Transverse colon (tissue), 4 donors: ENCODE results near the gene MTA2. TPM values are rescaled to one million over a fixed set of nuclear protein-coding genes. Genes with fewer than 3 reads are reported as not detected.

Experiments used
- DNase-seq: peaks from one replicate; pipeline ENCODE4 v3.0.0-alpha.2; 2019
- H3K27ac ChIP-seq, 4 donors: fragments of 200-600 bp; sonication (generic); 2 replicates each; pipeline ENCODE4 v1.5.1; 2016 to 2018; ENCODE audit warnings: inconsistent platforms in 4 of 4
- H3K27me3 ChIP-seq: fragments of 200-600 bp; sonication (generic); 2 replicates; pipeline ENCODE4 v1.5.1; 2017; ENCODE audit warnings: inconsistent platforms
- H3K36me3 ChIP-seq, 4 donors: fragments of 200-600 bp; sonication (generic); 2 replicates each; pipeline ENCODE4 v1.5.1; 2017 to 2019; ENCODE audit warnings: inconsistent platforms in 4 of 4
- H3K4me1 ChIP-seq, 4 donors: fragments of 200-600 bp; sonication (generic); 2 replicates each; pipeline ENCODE4 v1.5.1; 2017 to 2020; ENCODE audit warnings: inconsistent platforms in 4 of 4
- H3K4me3 ChIP-seq, 4 donors: fragments of 200-600 bp; sonication (generic); 1 replicate in 1 of 4; 2 replicates in 3 of 4; pipeline versions ENCODE4 v1.5.1 to v1.6.1; 2017 to 2019; ENCODE audit warnings: inconsistent platforms in 4 of 4
- H3K9me3 ChIP-seq, 2 donors: fragments of 200-600 bp; sonication (generic); 2 replicates each; pipeline ENCODE4 v1.5.1; 2017 to 2019; ENCODE audit warnings: inconsistent platforms in 2 of 2
- CTCF ChIP-seq, 5 experiments: fragments of 200-600 bp in 3 of 5; fragments of 450-650 bp in 2 of 5; sonication (generic) in 3 of 5; IDR thresholded peaks; 1 replicate in 2 of 5; 2 replicates in 3 of 5; pipeline ENCODE4 v1.5.1; 2016 to 2017; ENCODE audit warnings: antibody characterized with exemption in 5 of 5, inconsistent platforms in 3 of 5, mild to moderate bottlenecking in 2 of 5, moderate library complexity in 1 of 5
- EP300 ChIP-seq: sonication (generic); formaldehyde crosslinking; IDR thresholded peaks from one replicate; pipeline ENCODE4 v1.6.1; 2017; ENCODE audit warnings: antibody characterized with exemption, low read depth
- POLR2A ChIP-seq: fragments of 450-650 bp; IDR thresholded peaks from one replicate; pipeline ENCODE4 v1.6.1; 2016; ENCODE audit warnings: antibody characterized with exemption, mild to moderate bottlenecking, moderate library complexity
- POLR2AphosphoS5 ChIP-seq, 3 donors: sonication (generic); formaldehyde crosslinking; IDR thresholded peaks; one replicate each; pipeline ENCODE4 v1.6.1; 2016; ENCODE audit warnings: antibody characterized with exemption in 3 of 3
- WGBS, 2 donors: methylation state at CpG; one replicate each; pipeline ENCODE4 v1.1.5; 2018; ENCODE audit warnings: low coverage in 1 of 2; 5-methylcytosine and 5-hydroxymethylcytosine counted together
- in situ Hi-C, 4 donors: fragments of 200-750 bp; cut with MboI; loops; one replicate each; pipeline versions ENCODE4 v1.15.0 to v1.15.1; 2017; ENCODE audit warnings: low sequenced_read_pairs in 3 of 4, low pct_ligation_motif_present in 1 of 4, low pct_unique_long_range_greater_than_20kb in 1 of 4
- intact Hi-C: fragments of 100-400 bp; cut with DNase I; formaldehyde crosslinking; loops from one replicate; pipeline ENCODE4 v1.15.1; 2023; ENCODE audit warnings: low total_unique reads
- total RNA-seq, 4 donors: library from RNA; depleted of rRNA; stranded (reverse); fragments of >200 nt; gene quantifications; one replicate each; pipeline ENCODE4 v1.1.0, GENCODE V29; 2016

The MTA2 gene
- total RNA-seq, 4 donors from 2014 or later, result 42.0 to 80.1 (median 62.1) TPM

DNA sequence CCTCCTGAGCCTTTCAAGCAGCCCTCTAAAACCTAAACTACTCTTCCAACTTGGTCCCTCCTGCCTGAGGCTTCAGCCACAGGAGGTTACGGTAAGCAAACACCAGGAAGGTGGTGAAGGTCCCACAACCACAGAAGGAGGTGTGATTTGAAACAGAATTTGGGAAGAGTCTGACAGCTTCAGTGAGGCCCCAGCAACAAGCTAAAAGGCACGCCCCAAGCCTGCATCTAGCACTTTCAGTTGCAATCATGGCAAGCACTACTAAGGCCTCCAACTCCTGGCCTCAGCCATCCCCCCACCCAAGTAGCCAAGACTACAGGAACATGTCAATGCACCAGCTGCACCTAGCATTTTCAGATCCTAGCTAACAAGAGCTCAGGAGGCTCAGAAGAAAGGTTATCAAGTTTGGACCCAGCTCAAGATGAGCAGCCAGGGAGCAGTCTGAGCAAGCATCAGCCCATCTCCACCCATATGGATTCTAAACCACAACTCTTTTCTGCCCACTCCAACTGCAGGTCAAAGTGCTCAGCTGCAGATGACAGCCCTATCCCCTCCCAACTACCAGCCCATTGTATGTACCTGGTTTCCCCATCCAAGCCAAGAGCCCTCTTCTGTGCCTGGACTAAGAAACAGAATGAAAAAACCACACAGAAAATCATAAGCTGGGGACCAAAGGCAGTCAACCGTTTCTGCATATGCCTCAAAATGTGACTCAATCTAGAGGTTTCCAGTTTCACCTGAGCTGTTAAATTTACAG, 44.6 kb downstream of the MTA2 start:
- DNase-seq, result peak; percentile 58
- Histone ChIP-seq H3K4me1 (peaks cover 65 to 79% (median 72%) of the 10 kb centered on the region in 4 donors), H3K36me3 (peaks cover 0 to 16% (median 3%) of the 10 kb centered on the region in 4 donors), H3K4me3 (peak overlapping the region in 2 of 4 donors; percentile 0 to 6), H3K27me3 (no peaks in the 10 kb centered on the region), H3K27ac (peak overlapping the region; percentile 96 to 100 (median 97)), H3K9me3 (no peaks in the 10 kb centered on the region)
- intact Hi-C loops, result no loop called here
- in situ Hi-C loops, result loop anchor here in 2 of 4 donors (10.0 kb wide), 1 partner anchor 132 kb away; no protein-coding TSS in a partner anchor
- 0 to 33% methylated on average over 1 to 3 of the region's 3 CpGs for WGBS, 2 donors
- no peak for TF ChIP-seq CTCF (IDR thresholded peaks at IDR 0.05)
- TF ChIP-seq POLR2A, result peak; percentile 6
- no peak for TF ChIP-seq POLR2AphosphoS5 (IDR thresholded peaks at IDR 0.05)

DNA sequence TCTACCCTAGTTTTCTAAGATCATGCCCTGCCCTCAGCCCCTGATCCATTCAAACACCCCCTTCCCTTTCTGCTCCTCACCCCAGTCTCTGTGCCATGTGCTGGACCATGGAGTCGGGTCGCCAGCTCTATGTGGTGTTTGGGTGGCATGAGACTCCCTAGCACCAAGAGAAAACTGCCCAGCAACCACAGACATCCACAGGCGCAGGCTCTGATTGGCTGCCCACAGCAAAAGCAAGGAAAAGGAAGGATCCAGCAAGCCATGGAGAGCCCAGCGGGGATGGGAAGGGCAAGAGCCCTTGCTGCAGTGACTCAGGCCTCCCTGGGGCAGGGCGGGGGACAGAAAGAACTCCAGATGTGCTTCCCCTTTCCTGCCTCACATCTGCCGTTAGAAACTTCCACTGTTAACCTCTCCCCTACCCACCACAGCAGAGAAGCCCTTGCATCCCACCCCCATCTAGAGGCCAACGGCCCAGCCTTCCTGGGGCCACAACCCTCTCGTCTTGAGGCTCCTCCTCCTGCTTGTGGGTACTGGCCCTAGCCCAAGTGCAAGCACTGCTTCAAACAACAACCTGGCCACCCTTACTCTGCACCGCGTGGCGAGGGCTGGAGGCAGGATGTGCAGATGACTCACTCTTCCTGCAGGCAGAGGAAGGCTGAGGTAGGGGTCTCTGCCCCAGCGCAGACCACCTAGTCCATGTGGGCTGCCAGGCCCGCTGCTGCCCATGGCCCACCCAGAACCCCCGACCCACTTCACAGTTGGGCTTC, 45.4 kb downstream of the MTA2 start:
- H3K36me3 ChIP-seq, result peaks cover 0 to 11% (median 3%) of the 10 kb centered on the region in 4 donors
- peak overlapping the region; percentile 96 to 100 (median 97) for H3K27ac ChIP-seq
- no peaks in the 10 kb centered on the region for H3K9me3 ChIP-seq
- peaks cover 73 to 86% (median 79%) of the 10 kb centered on the region in 4 donors for H3K4me1 ChIP-seq
- DNase-seq, result peak; percentile 90
- in situ Hi-C loops, result loop anchor here in 2 of 4 donors (10.0 kb wide), 1 partner anchor 131 kb away; no protein-coding TSS in a partner anchor
- intact Hi-C loops, result no loop called here
- TF ChIP-seq POLR2AphosphoS5 (IDR thresholded peaks at IDR 0.05) (peak; percentile 61 to 77 (median 75)), POLR2A (peak; percentile 31), EP300 (no peak)
- no peaks in the 10 kb centered on the region for H3K27me3 ChIP-seq
- H3K4me3 ChIP-seq, result peak overlapping the region in 2 of 4 donors; percentile 0 to 6
- 3% methylated on average over 14 of the region's 14 CpGs; no CpG with 5 or more reads in 1 of the 2 donors for WGBS, 2 donors

- peak; percentile 74 for DNase-seq
- Histone ChIP-seq H3K27me3 (no peaks in the 10 kb centered on the region), H3K9me3 (no peaks in the 10 kb centered on the region), H3K4me3 (peak overlapping the region in 1 of 4 donors; percentile 6), H3K36me3 (peaks cover 0 to 11% (median 3%) of the 10 kb centered on the region in 4 donors), H3K4me1 (peaks cover 70 to 86% (median 80%) of the 10 kb centered on the region in 4 donors), H3K27ac (peak overlapping the region; percentile 96 to 100 (median 97))
- intact Hi-C loops, result no loop called here
- in situ Hi-C loops, result loop anchor here in 2 of 4 donors (10.0 kb wide), 1 partner anchor 131 kb away; no protein-coding TSS in a partner anchor
- WGBS, 2 donors, result 0 to 10% methylated on average over 2 to 4 of the region's 4 CpGs
- TF ChIP-seq POLR2A (no peak), POLR2AphosphoS5 (IDR thresholded peaks at IDR 0.05) (peak in 2 of 3 donors; percentile 9 to 38), CTCF (IDR thresholded peaks at IDR 0.05) (no peak), EP300 (no peak)
Measured at GRCh38 chr11:62555464-62556107, 46.1 kb downstream of the MTA2 start.

DNA sequence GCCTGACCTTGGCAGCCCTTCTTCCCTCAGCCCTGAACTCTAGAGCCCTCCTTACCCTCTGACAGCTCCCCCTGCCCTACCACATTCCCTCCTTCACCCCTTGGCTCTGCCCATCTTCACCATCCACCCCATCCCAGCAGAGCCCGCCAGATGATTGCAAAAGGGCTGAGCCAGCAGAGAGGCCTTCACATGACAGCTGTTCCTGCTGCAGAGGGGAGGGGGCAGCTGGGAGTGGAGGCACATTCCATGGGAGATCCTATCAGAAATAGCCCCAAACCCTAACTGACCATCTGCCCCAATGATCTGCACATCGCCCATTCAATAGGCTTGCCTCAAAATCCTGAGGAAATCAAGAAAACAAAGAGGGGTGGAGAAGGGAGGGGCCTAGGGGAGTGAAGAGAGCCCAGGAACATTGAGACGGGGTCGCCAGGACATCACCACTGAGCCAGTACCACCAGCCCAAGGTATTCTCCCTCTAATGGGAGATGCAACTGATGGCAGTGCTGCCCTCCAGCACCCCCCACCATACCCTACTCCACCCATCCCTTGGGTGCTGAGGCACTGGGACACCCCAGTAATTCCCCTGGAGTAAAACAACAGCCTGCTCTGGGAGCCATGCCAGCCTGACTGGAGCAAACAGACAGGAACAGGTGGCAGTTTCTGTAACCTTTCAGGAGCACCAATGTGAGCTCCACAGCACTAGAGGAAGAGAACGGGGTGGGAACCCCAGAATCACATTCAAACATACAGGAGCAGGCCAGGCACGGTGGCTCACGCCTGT, 47.1 kb downstream of the MTA2 start:
- intact Hi-C loops, result no loop called here
- H3K4me3 ChIP-seq, result no peak overlapping the region
- TF ChIP-seq CTCF (IDR thresholded peaks at IDR 0.05) (no peak), POLR2A (no peak), EP300 (no peak), POLR2AphosphoS5 (IDR thresholded peaks at IDR 0.05) (no peak)
- H3K36me3 ChIP-seq, result peaks cover 0 to 10% (median 3%) of the 10 kb centered on the region in 4 donors
- 40 to 45% methylated on average over 1 to 7 of the region's 7 CpGs for WGBS, 2 donors
- no peaks in the 10 kb centered on the region for H3K27me3 ChIP-seq
- H3K4me1 ChIP-seq, result peaks cover 67 to 86% (median 83%) of the 10 kb centered on the region in 4 donors
- H3K9me3 ChIP-seq, result no peaks in the 10 kb centered on the region
- in situ Hi-C loops, result loop anchor here in 2 of 4 donors (10.0 kb wide), 1 partner anchor 130 kb away; no protein-coding TSS in a partner anchor
- peak; percentile 65 for DNase-seq
- peak overlapping the region; percentile 96 to 100 (median 97) for H3K27ac ChIP-seq
